GM13976 (cell line): ENCODE results near the gene SYNM.

Source experiments
- DNase-seq: peaks from one replicate; pipeline ENCODE4 v3.0.0; 2012; ENCODE audit warnings: low spot score
- in situ Hi-C: fragments of 300-500 bp; cut with MboI; formaldehyde crosslinking; loops from one replicate; pipeline ENCODE4 v1.12.0; 2022; ENCODE audit warnings: low sequenced_read_pairs, mixed read lengths, inconsistent platforms; ENCODE audit not compliant: unreplicated experiment
- TF ChIP-seq, protein P1 (sequence below): IDR thresholded peaks from 2 replicates; pipeline ENCODE4 v1.5.1; 2012; ENCODE audit warnings: borderline replicate concordance, mild to moderate bottlenecking; ENCODE audit not compliant: insufficient read depth; ENCODE audit errors: extremely low read depth, missing control alignments, control extremely low read depth

The SYNM gene

DNA sequence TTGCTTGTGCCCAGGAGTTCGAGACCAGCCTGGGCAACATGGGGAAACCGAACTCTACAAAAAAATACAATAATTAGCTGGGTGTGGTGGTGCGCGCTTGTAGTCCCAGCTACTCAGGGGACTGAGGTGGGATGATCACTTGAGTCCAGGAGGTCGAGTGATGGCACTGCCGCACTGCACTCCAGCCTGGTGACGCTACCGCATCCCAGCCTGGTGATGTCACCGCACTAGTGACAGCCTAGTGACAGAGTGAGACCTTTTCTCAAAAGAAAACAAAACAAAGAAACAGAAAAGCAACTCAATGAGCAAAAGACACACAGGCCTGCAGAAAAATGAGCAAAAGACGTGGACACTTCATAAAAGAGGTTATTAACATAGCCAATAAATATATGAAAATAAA is 19.9 kb upstream of the SYNM start:
- no peak for DNase-seq
- TF ChIP-seq, protein P1, sequence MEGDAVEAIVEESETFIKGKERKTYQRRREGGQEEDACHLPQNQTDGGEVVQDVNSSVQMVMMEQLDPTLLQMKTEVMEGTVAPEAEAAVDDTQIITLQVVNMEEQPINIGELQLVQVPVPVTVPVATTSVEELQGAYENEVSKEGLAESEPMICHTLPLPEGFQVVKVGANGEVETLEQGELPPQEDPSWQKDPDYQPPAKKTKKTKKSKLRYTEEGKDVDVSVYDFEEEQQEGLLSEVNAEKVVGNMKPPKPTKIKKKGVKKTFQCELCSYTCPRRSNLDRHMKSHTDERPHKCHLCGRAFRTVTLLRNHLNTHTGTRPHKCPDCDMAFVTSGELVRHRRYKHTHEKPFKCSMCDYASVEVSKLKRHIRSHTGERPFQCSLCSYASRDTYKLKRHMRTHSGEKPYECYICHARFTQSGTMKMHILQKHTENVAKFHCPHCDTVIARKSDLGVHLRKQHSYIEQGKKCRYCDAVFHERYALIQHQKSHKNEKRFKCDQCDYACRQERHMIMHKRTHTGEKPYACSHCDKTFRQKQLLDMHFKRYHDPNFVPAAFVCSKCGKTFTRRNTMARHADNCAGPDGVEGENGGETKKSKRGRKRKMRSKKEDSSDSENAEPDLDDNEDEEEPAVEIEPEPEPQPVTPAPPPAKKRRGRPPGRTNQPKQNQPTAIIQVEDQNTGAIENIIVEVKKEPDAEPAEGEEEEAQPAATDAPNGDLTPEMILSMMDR = no peak
- in situ Hi-C loops = loop anchor here (25.0 kb wide), 1 partner anchor 573 kb away; no protein-coding TSS in a partner anchor

DNA sequence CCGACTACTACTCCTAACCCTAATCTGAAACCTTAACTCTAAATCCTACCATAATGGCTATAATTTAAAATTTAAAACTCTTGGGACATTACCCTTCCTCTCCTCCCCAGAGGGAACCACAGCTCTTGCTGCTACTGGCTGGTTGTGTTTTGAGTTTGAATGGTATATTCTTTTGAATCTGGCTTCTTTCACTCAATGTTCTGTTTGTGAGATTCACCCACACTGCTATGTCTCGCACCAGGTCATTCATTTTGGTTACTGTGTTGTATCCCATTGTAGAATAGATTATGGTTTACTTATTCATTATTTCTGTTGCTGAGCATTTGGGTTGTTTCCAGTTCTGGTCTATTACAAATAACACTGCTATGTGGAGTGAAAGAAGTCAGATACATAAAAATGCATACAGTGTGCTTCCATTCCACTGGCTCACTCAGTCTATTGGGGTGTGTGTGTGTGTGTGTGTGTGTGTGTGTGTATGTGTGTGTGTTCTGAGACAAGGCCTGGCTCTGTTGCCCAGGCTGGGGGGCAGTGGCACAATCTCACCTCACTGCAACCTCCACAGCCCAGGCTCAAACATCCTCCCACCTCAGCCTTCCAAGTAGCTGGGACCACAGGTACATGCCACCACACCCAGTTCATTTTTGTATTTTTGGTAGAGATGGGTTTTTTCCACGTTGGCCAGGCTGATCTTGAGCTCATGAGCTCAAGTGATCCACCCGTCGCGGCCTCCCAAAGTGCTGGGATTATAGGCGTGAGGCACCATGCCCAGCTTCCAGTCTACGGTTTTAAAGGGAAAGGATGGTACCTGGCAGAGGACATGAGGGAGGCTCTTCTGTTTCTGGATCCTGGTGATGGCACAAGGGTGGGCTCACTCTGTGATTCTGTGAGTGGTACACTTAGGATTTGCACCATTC is 19.2 kb upstream of the SYNM start:
- no peak for DNase-seq
- in situ Hi-C loops = loop anchor here (25.0 kb wide), 1 partner anchor 573 kb away; no protein-coding TSS in a partner anchor
- TF ChIP-seq, protein P1 = no peak

DNA sequence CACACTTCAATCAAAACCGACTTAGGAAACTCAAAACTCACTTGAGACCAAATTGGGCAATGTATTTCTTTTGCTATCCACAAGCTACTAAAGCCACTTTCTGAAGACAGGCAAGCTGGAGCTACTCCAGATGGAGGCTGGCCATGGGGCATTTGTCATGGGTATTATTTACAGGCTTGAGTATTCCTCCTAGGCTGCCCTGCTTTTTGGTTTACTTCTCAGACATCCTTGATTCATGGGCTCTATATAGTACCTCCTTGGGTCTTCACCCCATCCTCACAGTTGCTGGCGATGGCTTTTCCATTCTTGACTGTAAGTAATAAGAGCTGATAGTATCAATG is 18.6 kb upstream of the SYNM start:
- in situ Hi-C loops = loop anchor here (25.0 kb wide), 1 partner anchor 574 kb away; no protein-coding TSS in a partner anchor
- DNase-seq = no peak
- TF ChIP-seq, protein P1 = no peak

DNA sequence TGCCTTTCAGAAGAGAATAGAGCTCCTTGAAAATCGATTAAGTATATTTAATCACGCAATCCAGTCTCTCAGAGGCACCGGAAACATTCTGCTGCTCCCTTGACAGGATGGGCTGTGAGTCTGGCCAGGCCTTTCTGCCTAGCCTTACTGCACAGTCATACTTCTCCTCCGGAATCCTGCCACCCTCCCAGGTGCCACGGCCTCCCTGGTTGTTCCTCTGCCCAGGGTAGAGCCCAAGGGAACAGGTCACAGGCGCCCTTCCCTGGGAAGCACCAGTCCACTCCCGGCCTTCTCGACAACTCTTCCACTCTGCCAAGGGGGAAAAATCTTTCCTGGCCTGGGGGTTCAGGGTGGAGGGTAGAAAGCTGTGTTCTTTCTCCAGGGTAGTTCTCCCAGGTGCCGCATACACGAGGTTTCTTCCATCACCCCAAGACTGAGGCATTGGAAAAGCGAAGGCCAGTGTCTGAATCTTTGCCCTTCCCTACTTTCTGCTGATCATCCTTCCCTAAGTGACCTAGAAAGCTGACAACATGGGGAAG is 17.4 kb upstream of the SYNM start:
- DNase-seq = no peak
- in situ Hi-C loops = loop anchor here (25.0 kb wide), 1 partner anchor 575 kb away; no protein-coding TSS in a partner anchor
- TF ChIP-seq, protein P1 = no peak

DNA sequence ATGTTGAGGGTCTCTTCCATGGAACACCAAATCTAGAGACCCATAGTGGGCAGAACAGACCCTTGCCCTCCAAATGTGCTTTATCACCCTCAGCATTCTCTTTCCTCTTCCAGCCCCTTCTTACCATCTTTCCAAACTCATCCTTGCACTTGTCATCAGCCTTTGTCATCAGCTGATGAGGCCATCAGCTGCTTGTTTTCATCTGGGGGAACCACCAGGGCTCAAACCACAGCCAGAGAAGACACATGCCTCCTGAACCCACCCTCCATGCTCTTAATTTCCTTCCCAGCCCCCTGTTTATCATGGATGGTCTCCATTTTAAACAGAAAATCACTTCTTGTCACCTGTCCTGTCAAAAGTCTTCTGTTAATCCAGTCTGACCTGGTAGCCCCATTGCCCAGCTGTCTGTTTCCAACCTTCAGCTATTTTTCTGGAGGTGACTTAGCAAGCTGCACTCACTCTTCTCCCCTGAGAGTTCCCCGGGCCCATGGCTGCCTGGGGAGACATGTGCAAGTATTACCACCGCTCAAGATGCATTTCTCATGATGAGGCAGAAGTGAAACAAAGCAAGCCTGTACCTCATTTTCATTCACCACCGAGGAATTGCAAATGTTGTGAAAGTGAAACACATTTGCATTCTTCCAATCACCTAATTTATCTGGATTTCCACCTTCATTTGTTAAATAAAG is 14.7 kb upstream of the SYNM start:
- peak; percentile 80 for DNase-seq
- TF ChIP-seq, protein P1 = no peak
- in situ Hi-C loops = loop anchor here (25.0 kb wide), 1 partner anchor 578 kb away; no protein-coding TSS in a partner anchor

DNA sequence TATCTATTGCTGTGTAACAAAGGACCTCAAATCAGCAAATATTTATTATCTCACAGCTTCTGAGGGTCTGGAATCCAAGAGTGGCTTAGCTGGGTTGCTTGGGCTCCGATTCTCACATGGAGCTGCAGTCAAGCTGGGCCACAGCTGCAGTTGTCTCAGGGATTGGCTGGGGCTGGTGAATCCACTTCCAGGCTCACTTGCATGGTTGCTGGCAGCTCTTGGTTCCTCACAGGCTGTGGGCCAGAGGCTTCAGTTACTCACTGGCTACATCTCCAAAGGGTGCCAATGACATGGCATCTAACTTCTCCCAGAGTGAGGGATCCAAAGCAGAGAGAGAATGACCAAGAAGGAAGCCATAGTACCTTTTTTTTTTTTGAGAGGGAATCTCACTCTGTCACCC is 13.9 kb upstream of the SYNM start:
- TF ChIP-seq, protein P1 = no peak
- in situ Hi-C loops = loop anchor here (25.0 kb wide), 1 partner anchor 579 kb away; no protein-coding TSS in a partner anchor
- DNase-seq = no peak
